ELF-1 (cell line): ENCODE data around the gene XPNPEP3.
"Not testable (repeated sequence)": the region's sequence is repeated elsewhere in the genome, so short reads cannot be mapped to it uniquely, and the experiment has no call there.

Experiments
- DNase-seq: peaks from one replicate; pipeline ENCODE4 v3.0.0-alpha.2; 2016; ENCODE audit warnings: low read depth, low spot score

XPNPEP3 gene

GRCh38 chr22:40856513-40857308, at the start of gene XPNPEP3, which contains the start of gene ST13:
XPNPEP3 (plus strand) TSS chr22:40857148; CDS start chr22:40857182, 34 bp downstream.
ST13 (minus strand) TSS chr22:40856639; CDS start chr22:40856540, 99 bp downstream.
- DNase-seq: peak; percentile 98

GRCh38 chr22:40808018-40808841, 48.7 kb upstream of the XPNPEP3 start:
- no peak for DNase-seq

- DNase-seq: no peak
Measured at GRCh38 chr22:40813912-40814315, 43.0 kb upstream of the XPNPEP3 start.

GRCh38 chr22:40817737-40818136, 39.2 kb upstream of the XPNPEP3 start:
- no peak for DNase-seq

GRCh38 chr22:40818192-40818746, 38.7 kb upstream of the XPNPEP3 start:
- DNase-seq: no peak

- peak; percentile 83 for DNase-seq
Measured at GRCh38 chr22:40818747-40819598, 38.0 kb upstream of the XPNPEP3 start, which contains the start of gene SLC25A17. SLC25A17 (minus strand) TSS chr22:40819346; CDS start chr22:40819248, 98 bp downstream.

- DNase-seq: no peak
Measured at GRCh38 chr22:40819599-40820140, 37.3 kb upstream of the XPNPEP3 start.

- no peak for DNase-seq
Measured at GRCh38 chr22:40823426-40823825, 33.5 kb upstream of the XPNPEP3 start.

- DNase-seq: not testable (repeated sequence)
Measured at GRCh38 chr22:40826292-40826691, 30.7 kb upstream of the XPNPEP3 start.

- peak; percentile 33 for DNase-seq
Measured at GRCh38 chr22:40826984-40827741, 29.8 kb upstream of the XPNPEP3 start.

GRCh38 chr22:40829131-40829530, 27.8 kb upstream of the XPNPEP3 start:
- no peak for DNase-seq

GRCh38 chr22:40834619-40835018, 22.3 kb upstream of the XPNPEP3 start:
- DNase-seq: no peak

- no peak for DNase-seq
Measured at GRCh38 chr22:40838486-40838885, 18.5 kb upstream of the XPNPEP3 start.

GRCh38 chr22:40844951-40845350, 12.0 kb upstream of the XPNPEP3 start:
- no peak for DNase-seq

- DNase-seq: not testable (repeated sequence)
Measured at GRCh38 chr22:40845816-40846215, 11.1 kb upstream of the XPNPEP3 start.

- no peak for DNase-seq
Measured at GRCh38 chr22:40853333-40853732, 3.6 kb upstream of the XPNPEP3 start.

GRCh38 chr22:40853961-40854360, 3.0 kb upstream of the XPNPEP3 start:
- DNase-seq: no peak

GRCh38 chr22:40855071-40855978, 1.6 kb upstream of the XPNPEP3 start:
- peak; percentile 12 for DNase-seq

GRCh38 chr22:40855979-40856512, 902 bp upstream of the XPNPEP3 start:
- DNase-seq: no peak
